Stimulated activated CD4-positive, alpha-beta T cell treated with anti-CD3 and anti-CD28 coated beads, Interleukin-2, amount 100 ng/mL, for 48 hours (primary cell): ENCODE results near the gene SCRT2.
"Not testable (repeated sequence)": the region's sequence is repeated elsewhere in the genome, so short reads cannot be mapped to it uniquely, and the experiment has no call there.

Experiments
- DNase-seq, 2 donors: peaks; one replicate each; pipeline ENCODE4 v3.0.0-alpha.2; 2020

SCRT2 gene

DNA sequence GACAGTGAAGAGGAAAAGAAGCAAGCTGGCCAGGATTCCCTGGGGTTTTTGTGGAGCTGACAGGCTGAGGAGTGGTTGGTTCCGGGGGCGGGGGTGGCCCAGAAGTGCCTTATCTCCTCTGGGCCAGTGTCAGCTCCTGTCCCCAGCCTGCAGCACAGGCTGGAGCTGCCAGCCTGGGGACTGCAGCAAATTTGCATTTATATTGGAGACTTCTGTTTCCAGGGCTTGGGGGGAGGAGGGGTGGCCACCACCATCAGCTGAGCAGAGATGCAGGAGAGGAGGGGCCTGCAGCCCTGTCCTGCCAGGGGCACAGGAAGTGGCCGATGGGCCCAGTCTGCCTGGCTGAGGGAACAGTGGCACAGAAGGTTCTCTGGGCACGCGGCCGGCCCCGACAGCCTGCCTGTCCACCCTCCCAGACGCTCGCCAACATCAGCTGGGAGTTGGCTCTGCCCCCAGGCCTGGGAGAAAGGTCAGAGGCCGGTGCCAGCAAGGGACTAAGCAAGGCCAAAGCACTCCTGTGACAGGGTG, 24.3 kb upstream of the SCRT2 start:
- no peak for DNase-seq

DNA sequence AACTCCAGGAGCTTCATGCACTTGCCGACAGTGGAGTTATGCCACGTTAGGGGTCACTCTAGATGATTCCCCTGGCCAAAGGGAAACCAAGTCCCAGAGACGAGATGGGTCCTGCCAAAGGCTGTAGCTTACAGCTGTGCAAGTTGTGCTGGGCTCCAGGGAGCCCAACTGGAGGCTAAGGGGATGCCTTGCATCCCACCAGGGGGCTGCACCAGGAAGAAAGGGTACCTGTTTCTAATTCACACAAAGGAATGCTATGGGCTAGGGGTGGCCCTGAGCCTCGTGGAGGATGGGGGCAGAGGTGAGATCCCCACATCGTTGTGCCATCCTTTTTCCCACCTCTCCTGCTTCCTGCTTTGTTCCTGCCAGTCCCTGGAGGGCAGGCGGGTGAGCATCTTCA, 23.7 kb upstream of the SCRT2 start:
- DNase-seq = no peak

DNA sequence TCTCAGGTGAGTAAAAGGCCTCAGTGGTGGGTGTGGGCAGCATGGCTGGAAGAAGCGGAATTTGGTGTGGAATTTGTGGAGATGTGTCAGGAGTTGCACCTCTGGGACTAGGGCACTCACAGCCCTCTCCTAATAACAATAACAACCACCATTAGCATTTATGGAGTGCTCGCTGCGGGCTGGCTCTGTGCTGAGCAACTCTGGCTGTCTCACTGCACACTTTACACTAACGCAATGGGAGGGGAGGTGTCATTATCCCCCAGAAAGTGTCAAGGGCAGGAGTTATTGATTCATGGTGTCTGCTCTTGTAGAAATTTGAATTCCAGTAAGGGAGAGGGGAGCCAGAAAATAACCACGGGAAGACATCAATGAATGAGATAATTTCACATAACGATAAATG, 22.7 kb upstream of the SCRT2 start:
- DNase-seq = no peak

DNA sequence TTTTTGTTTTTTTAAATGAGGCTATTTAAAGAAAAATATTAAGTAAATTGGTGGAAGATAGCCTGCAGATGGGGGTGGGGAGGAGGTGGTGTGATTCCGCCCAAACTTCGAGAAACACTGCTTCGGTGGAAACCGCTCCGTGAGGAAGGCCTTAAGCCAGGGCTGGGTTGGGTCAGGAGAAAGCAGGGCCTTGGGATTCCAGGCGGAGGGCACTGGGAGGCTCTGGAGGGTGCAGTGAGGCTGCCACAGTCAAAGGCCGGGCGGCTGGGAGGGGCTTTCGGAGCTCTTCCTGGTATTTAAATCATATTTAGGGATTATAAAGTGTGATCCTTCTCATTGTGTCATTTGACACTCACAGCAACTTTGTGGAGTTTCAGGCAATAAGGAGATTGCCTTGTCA, 22.2 kb upstream of the SCRT2 start:
- no peak for DNase-seq

DNA sequence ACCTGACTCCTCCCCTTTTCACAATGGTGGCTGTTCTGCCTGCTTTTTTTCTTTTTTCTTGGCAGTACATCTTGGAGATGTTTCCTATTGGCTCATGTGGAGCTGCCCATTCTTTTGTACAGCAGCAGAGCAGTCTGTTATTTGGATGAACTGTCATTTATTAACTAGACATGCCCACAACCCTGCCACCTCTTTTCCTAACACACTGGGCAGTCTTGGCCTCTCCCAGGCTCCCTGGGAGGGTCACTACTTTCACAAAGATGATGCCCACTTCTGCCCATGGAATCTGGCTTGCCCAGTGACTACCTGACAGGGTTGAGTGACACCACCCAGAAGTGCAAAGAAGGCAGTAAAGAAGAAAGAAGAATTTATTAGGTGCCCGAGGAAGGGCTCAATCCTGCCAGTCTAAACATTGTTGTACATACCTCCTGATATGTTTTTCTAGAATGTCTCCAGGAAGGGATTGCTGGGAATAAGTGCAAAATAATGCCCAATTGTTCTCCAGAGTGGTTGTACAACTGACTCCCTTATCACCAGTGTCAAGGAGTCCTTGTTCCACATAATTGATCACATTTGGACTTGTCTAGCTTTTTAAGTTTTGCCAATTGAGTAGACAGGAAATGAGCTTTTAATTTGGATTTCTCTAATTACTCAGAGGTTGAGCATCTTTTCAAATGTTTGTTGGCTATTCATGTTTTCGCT, 19.7 kb upstream of the SCRT2 start:
- DNase-seq = no peak

DNA sequence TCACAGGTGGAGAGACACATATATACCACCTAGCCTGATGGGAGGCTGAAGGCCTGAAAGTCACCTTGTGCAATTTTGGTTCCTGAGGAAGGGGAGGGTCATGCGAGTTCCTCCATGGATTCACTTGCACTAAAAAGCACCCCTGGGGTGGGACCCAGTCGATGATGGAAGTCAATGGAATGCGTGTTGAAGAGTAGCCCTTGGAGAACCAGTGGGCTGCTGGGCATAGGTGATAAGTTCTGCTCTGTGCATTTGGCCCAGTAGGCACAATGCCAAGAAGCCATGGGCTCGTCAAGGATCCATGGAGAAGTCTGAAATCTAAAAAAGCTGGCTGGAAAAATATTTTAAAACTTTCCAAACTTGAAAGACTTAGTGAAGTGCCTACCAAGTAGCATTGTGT, 18.9 kb upstream of the SCRT2 start:
- no peak for DNase-seq

DNA sequence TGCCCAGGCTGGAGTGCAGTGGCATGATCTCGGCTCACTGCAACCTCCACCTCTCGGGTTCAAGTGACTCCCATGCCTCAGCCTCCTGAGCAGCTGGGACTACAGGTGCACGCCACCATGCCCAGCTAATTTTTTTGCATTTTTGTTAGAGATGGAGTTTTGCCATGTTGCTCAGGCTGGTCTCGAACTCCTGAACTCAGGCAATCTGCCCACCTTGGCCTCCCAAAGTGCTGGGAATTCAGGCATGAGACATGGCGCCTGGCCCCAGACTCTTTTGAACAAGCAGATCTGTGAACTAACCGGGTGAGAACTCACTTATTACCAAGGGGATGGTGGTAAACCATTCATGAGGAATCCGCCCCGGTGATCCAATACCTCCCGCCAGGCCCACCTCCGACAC, 18.2 kb upstream of the SCRT2 start:
- not testable (repeated sequence) for DNase-seq

DNA sequence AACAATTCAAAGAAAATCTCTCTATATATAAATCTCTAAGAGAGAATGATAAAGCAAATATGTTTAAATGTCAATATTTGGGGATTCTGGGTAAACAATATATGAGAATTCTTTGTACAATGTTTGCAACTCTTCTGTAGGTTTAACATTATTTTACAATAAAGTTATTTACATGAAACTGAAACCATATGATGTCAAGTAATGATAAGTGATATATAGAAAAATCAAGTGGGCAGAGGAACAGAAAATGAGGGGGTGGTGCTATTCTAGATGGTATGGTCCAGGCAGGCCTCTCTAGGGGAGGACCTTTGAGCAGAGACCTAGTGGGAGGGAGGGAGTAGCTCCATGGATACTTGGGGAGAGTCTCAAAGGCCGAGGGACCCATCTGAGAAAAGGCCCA, 16.4 kb upstream of the SCRT2 start:
- no peak for DNase-seq

DNA sequence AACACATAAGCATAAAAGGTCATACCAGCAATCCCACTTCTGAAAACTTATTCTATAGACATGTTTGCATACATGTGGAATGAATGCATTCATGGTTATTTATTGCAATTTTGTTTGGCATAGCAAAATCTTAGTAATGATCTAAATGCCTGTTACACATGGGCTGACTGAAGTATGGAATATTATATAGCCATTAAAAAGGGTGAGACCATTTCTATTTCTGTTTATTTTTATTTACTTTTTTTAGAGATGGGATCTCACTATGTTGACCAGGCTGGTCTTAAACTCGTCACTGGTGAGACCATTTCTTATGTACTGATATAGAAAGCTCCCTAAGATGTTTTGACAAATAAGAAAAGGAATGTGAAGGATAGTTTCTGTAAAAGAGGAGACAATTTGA, 14.3 kb upstream of the SCRT2 start:
- DNase-seq = no peak

DNA sequence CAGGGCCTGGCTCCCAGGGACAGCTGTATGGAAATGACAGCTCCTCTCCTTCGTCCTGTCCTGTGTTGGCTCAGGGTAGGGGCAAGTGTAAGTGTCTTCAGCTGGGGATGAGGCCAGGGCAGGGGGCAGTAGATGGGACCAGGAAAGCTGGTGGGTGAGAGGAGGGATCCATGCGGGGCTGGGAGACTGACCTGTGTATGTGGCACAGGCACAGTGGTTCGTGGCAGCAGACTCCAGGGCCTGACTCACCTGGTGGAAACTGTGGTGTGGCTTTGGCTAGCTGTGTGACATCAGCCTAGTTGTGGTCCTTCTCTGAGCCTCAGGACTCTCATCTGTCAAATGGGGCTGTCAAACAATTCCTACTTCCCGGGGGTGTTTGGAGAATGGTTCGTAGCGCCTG, 13.7 kb upstream of the SCRT2 start:
- DNase-seq = no peak

DNA sequence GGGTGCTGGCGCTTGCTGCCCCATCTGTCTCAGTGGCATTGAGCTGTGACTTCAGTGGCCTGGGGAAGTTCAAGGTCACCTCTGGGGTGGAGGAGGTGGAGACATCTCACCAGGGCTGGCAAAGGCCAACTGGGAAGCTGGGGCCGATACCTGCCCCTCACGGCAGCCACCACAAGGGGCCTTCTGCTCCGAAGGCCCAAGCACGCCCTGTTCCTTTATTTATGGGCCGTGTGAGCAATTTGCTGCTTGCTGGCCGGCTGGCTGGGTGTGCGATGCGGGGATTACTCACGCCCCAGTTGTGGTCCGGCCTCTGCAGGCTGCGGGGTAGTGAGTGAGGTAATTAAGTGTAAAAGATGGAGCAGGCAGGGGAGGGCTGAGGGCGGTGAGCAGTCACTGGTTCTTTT, 13.2 kb upstream of the SCRT2 start:
- no peak for DNase-seq

DNA sequence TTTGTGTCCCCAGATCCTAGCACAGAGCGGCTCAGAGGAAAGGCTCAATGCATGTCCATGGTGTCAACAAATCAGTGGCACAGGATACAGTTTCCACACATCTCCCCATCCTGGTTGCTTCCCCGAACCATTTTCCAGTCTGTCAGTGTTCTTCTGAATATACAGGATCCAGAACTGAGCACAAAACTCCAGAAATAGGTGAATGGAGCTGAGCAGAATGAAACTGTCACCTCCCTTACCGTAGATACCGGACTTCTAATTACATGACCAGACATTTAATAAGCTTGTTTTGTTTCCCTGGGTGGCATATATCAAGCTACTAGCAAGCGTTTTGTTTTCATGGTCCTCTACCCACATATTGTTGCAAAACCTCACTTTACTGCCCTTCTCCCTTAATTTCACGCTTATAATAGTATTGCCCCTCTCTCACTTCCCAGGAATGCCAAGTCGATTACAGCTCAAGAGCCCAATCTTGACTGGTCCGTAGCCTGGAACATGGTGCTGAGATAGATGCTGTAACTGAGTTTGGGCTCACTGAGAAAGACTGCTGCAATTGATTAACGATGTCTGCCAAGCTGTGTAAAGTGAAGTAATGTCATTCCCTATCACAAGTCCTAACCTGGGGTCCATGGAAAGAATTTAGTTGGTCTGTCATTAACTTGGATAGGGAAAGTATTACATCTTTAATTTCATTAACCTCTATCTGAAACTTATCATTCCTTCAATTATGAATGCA, 12.0 kb upstream of the SCRT2 start:
- no peak for DNase-seq

DNA sequence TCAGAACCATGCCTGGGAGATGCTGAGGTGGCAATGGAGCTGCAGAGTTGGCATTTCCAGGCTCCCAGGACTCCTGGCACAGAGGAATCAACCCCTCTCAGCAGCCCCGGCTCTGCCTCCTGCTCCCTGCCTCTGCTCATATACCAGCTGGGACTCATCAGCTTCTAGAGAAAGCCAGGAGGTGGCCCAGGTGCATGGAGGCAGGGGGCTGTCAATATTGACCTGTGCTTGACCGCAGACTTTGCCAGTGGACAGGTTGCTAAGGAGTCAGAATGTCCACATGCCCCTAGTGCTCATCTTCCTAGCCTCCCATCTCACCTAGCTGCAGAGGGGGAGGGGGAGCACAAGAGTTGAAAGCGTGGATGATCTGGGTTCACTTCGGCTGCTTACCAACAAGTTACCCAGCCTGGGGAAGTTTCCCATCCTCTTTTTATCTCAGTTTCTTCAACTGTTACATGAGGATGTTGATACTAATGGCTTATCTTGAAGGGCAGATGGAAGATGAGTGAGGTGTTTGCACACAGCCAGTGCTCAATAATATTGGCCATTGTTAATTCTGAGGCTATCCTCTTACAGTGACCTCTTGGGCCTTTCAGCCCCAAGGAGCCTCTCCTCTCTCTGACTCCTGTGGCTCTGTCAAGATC, 9.2 kb upstream of the SCRT2 start:
- DNase-seq = no peak

DNA sequence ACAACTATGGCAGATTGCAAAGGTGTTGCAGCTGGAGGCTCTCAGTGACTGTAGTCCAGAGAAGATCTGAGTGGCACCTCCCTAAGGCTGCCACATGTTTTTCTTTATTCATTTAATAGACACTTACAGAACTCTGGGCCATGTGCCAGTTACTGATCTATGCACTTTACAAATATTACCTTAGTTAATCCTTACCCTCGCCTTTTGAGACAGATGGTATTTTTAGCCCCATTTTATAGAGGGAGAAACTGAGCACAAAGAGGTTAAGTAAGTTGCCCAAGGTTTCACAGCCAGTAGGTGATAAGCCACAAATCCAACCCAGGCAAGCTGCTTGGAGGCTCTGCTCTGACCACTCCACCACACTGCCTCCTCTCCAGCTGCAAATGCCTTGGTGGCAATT, 6.5 kb upstream of the SCRT2 start:
- no peak for DNase-seq

DNA sequence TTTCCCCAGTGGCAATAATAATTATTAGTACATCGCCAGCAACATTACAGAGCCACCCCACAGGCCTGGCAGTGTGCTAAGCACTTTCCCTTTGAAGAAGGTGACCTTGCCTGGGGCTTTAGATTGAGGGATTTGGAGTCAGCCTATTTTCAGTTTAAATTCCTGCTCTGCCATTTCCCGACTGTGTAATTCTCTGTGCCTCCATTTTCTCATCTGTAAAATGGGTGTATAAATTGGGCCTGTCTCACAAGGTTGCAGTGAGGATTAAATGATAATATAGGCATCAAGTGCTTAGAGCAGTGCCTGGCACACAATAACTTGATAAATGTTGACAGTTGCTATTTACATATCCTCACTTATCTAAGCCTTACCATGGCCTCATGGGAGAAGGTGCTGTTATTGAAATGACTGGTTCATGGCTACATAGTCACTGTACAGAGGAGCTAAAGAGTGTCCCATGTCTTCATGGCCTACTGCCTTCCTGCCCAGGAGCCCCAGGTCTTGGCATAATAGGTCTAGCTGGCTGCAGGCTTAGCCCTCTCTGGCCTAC, 5.1 kb upstream of the SCRT2 start:
- no peak for DNase-seq

DNA sequence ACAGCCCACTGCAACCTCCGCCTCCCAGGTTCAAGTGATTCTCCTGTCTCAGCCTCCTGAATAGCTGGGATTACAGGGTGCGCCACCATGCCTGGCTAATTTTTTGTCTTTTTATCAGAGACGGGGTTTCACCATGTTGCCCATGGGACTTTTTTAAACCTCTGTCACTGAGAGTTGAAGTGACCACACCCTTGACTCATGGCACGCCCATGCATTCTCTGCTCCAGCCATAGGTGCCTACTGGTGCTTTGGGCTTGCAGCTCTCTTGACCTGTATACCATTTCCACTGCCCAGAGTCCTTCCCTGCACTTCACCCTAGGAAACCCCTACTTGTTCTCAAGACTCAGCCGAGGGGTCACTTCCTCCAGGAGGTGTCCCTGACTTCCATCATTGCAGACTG, 2.4 kb upstream of the SCRT2 start:
- DNase-seq = no peak

DNA sequence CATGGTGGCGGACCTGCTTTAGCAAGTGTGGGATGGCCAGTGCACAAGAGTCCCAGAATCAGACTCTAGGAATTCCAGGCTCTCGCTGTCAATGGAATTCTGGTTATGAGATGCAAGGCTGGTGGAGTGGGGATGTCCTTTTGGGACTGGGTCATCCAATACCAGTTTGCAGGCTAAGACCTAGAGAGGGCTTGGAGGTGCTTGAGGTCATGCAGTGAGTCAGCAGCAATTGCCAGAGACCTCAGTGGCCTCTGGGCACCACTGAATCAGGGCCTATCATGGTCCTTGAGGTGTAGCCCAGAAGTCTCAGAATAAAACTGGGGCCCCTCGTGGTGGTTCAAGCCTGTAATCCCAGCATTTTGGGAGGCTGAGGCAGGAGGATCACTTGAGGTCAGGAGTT, 1.4 kb upstream of the SCRT2 start:
- DNase-seq = no peak

DNA sequence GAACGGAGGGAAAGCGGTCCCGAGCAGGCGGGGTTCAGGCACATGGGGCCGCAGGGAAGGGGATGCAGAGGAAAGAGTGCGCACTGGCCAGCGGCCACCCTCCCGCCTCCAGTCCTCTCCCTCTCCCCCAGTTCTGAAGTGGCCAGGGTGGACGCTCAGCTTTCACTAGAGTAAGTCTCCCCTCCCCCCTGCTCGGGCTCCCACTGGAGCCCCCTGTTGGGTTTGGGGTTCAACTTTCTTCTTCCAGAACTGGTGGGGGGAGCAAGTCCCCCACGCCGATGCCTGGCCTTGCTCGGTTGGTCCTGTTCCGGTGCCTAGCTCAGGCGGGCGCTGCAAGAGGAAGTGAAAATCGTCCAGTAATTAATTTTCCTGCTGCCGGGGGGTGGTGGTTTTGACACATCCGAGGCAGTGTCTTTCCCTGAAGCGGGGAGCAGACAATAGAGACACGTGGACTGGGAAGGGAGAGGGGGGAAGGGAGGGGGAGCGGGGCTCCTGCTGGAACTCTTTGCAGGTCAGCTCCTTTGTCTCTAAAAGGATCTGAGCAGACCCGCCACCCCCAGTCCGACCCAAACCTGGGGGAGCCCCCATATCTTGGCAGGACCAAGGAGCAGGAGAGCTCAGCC, 824 bp upstream of the SCRT2 start:
- no peak for DNase-seq

DNA sequence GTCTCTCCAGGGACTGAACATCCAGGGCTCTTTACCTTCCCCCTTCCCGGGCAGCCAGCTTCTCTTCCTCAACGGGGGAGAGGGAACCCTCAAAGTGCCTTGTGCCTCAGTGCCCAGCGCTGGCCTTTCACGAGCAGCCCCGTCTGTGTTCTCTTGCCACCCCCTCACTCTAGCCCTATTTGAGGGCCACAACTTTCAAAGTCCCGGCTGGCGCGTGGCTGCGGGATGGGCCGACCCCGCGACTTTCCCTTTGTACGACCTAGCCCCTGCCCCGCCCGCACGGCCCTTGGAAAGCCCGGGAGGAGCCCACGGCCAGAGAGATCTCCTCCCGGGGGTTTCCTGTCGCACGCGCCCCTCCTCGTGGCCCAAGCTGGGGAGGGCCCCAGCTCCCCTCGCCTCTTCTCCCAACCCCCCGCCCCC, 559 bp downstream of the SCRT2 start:
- DNase-seq = no peak

DNA sequence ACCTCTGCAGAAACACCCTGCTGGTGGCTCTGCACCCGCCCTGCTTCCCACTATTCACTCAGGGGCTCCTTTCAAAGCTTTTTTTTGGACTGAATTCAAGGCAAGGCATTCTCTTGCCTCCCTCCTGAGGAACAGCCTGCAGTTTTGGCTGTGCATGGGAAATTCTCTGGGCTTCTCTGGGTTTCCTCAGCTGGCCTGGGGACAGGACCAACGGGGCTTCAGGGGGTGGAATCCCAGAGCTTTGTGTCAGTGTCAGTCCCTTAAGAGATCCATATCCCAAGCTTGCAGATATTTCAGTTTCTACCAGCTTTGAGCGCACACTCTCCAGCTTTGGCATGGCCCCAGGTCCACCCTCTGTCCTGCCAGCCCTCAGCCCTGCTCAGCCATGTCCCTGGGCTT, 2.0 kb downstream of the SCRT2 start:
- DNase-seq = no peak

DNA sequence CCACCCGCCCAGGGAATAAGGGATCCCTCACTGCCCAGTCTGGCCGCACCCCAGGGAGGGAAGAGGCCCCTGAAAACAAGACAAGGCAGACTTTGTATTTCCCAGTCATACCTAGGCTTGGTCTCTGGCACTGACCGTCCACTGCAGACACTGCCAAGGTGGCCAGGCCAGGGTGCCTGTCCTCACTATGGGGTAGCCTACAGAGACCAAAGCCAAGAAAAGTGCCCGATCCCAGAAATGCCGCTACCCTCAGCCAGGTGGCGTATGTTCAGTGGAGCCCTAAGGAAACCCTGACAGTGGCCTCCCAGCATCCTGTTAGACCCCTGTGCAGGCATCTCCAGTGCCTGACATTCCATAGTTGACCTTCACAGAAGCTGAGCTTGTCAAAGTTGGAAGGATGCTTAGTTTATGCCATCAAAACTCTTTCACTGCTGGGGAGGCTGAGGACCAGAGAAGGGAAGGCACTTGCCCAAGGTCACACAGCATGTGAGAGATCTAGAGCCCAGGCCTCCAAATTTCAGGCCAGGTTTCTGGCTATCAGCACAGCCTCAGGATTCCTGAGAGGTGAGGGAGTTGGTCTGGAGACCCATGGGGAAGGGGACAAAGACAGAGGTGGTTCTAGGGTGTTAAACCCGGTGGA, 2.5 kb downstream of the SCRT2 start:
- DNase-seq = no peak

DNA sequence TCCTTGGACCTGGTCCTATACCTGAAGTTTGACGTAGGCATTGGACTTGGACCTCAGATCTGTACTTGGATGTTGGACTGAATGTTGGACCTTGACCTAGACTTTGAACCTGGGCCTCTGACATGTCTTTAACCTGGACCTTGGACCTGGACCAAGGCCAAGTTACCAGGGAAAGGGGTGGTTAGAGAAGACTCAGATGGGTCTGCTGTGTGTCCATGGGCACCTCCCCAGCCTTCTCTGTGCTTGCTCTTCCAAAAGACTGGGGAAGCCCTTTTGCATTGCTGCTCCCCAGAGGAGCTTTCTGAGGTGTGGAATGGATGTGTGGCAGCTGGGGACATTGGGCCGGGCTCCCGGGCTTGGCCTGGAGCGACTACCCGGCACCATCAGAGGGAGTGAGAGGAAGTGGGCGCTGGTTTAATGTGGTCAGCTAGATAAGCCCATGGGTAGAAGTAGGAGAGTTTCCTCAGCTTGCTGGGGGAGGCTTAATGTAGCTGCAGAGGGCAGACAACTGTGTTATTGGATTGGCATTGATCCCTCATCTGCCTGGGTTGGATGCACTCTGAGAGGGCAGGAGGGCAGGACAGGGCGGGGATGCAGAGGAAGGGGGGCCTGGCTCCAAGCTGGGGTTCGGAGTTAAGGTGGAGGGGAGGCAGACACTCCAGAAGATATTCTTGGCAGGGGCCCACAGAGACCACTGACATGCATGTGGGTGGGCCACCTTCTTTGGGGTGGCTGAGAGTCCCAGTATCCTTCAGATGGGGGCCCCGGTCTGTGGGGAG, 4.2 kb downstream of the SCRT2 start:
- no peak for DNase-seq
